ENCODE results near the gene ICE2. TPM values are rescaled to one million over a fixed set of nuclear protein-coding genes. Genes with fewer than 3 reads are reported as not detected.

The ICE2 gene
- total and polyA plus RNA-seq, 2 of the 8 experiments (the other 6 are each of a cell fraction or from before 2014, with no cell fraction given): 40.0 to 87.3 TPM

DNA sequence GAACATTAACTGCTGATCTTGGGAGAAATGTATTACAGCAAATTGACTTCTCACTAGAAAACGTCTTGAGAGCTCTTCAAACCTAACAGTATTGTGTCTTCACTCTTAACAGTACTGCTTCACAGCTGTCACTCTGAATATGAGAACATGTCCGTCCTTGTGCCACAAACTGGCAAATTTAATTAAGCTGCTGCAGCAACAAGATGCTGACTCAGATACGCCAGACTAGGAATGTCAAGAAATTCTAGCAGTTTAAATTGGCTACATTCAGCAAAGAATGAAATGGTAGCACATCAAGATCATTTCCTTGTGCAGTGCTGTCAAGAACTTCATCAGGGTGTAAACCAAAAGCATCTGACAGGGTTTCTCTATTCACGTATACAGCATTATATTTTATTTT lies 7.6 kb downstream of the ICE2 start (continued):
- TF ChIP-seq RFX5 (IDR thresholded peaks at IDR 0.05; ENCODE audit: borderline replicate concordance, low read depth, low read length) (no peak), CBX8 (IDR thresholded peaks at IDR 0.05; ENCODE audit: borderline replicate concordance, low read depth, low read length) (no peak)
- TF ChIP-seq, protein P1, sequence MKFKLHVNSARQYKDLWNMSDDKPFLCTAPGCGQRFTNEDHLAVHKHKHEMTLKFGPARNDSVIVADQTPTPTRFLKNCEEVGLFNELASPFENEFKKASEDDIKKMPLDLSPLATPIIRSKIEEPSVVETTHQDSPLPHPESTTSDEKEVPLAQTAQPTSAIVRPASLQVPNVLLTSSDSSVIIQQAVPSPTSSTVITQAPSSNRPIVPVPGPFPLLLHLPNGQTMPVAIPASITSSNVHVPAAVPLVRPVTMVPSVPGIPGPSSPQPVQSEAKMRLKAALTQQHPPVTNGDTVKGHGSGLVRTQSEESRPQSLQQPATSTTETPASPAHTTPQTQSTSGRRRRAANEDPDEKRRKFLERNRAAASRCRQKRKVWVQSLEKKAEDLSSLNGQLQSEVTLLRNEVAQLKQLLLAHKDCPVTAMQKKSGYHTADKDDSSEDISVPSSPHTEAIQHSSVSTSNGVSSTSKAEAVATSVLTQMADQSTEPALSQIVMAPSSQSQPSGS (IDR thresholded peaks at IDR 0.05; ENCODE audit: low read length): no peak

All from H1 (cell line).